Neural cell (in vitro differentiated cells): ENCODE measurements around the gene SPATA6L. TPM values are rescaled to one million over a fixed set of nuclear protein-coding genes. Genes with fewer than 3 reads are reported as not detected.

Source experiments
- H2AFZ ChIP-seq: fragments of 200-600, 300-800 bp; sonication (generic), shearing (Covaris generic); 2 replicates; pipeline ENCODE4 v1.6.0; 2014; ENCODE audit warnings: low read depth, mild to moderate bottlenecking, antibody characterized with exemption, low read length, moderate library complexity
- H3F3A ChIP-seq: fragments of 200-600 bp; shearing (Covaris generic); 2 replicates; pipeline ENCODE4 v1.6.1; 2016; ENCODE audit warnings: mild to moderate bottlenecking, moderate library complexity, mixed read lengths, antibody characterized with exemption, low read length; ENCODE audit not compliant: insufficient read depth, poor library complexity, severe bottlenecking
- H3K27ac ChIP-seq: fragments of 200-600, 300-800 bp; sonication (generic), shearing (Covaris generic); 2 replicates; pipeline ENCODE4 v1.5.1; 2014; ENCODE audit warnings: mild to moderate bottlenecking, low read length, moderate library complexity
- H3K27me3 ChIP-seq: fragments of 300-800, 200-600 bp; sonication (generic), shearing (Covaris generic); 2 replicates; pipeline ENCODE4 v1.6.0; 2014; ENCODE audit warnings: mild to moderate bottlenecking, low read depth, low read length, moderate library complexity; ENCODE audit not compliant: insufficient read depth
- H3K36me3 ChIP-seq: fragments of 300-800, 200-600 bp; sonication (generic), shearing (Covaris generic); 2 replicates; pipeline ENCODE4 v1.5.1; 2014; ENCODE audit warnings: mild to moderate bottlenecking, antibody characterized with exemption, low read length, moderate library complexity; ENCODE audit not compliant: insufficient read depth
- H3K4me2 ChIP-seq: fragments of 300-800, 200-600 bp; sonication (generic), shearing (Covaris generic); 2 replicates; pipeline ENCODE4 v1.6.0; 2014; ENCODE audit warnings: mild to moderate bottlenecking, low read length
- H3K4me3 ChIP-seq: fragments of 300-800, 200-600 bp; sonication (generic), shearing (Covaris generic); 2 replicates; pipeline ENCODE4 v1.5.1; 2014; ENCODE audit warnings: mild to moderate bottlenecking, low read length, moderate library complexity
- H3K79me2 ChIP-seq: fragments of 200-600 bp; shearing (Covaris generic); replicated peaks from 2 replicates; pipeline ENCODE4 v1.6.0; 2014; ENCODE audit warnings: mild to moderate bottlenecking, low read length, moderate library complexity; ENCODE audit not compliant: insufficient read depth
- H3K9ac ChIP-seq: fragments of 300-800, 200-600 bp; sonication (generic), shearing (Covaris generic); 2 replicates; pipeline ENCODE4 v1.6.1; 2016; ENCODE audit warnings: mild to moderate bottlenecking, low read length, mixed read lengths
- H3K9me2 ChIP-seq: fragments of 200-600 bp; shearing (Covaris generic); 2 replicates; pipeline ENCODE4 v1.6.1; 2016; ENCODE audit warnings: mild to moderate bottlenecking, low read length, mixed read lengths; ENCODE audit not compliant: insufficient read depth
- H3K9me3 ChIP-seq: fragments of 200-600, 300-800 bp; sonication (generic), shearing (Covaris generic); 2 replicates; pipeline ENCODE4 v1.6.1; 2016; ENCODE audit warnings: mild to moderate bottlenecking, mixed run types, low read length, moderate library complexity, mixed read lengths
- H4K20me1 ChIP-seq: fragments of 200-600 bp; shearing (Covaris generic); 2 replicates; pipeline ENCODE4 v1.6.1; 2016; ENCODE audit warnings: mild to moderate bottlenecking, mixed run types; ENCODE audit not compliant: insufficient read depth
- CTCF ChIP-seq: fragments of 450-650 bp; IDR thresholded peaks from 2 replicates; pipeline ENCODE4 v1.5.1; 2014; ENCODE audit warnings: antibody characterized with exemption, mild to moderate bottlenecking, moderate library complexity; ENCODE audit not compliant: poor library complexity, severe bottlenecking
- EP300 ChIP-seq: fragments of 450-650 bp; conservative IDR thresholded peaks from 2 replicates; pipeline ENCODE4 v1.6.1; 2014; ENCODE audit warnings: antibody characterized with exemption, mild to moderate bottlenecking, moderate library complexity; ENCODE audit not compliant: poor library complexity, severe bottlenecking
- EZH2 ChIP-seq: fragments of 200-600, 300-800 bp; shearing (Covaris generic), sonication (generic); IDR thresholded peaks from 2 replicates; pipeline ENCODE4 v1.6.1; 2014; ENCODE audit warnings: antibody characterized with exemption, low read length, borderline replicate concordance, mild to moderate bottlenecking; ENCODE audit not compliant: insufficient read depth, poor library complexity, severe bottlenecking
- MXI1 ChIP-seq: fragments of 450-650 bp; conservative IDR thresholded peaks from 2 replicates; pipeline ENCODE4 v1.6.1; 2014; ENCODE audit warnings: antibody characterized with exemption, mild to moderate bottlenecking; ENCODE audit not compliant: poor library complexity, severe bottlenecking
- POLR2AphosphoS5 ChIP-seq: IDR thresholded peaks from 2 replicates; pipeline ENCODE4 v1.6.1; 2012
- RAD21 ChIP-seq: fragments of 450-650 bp; conservative IDR thresholded peaks from 2 replicates; pipeline ENCODE4 v1.6.1; 2014; ENCODE audit warnings: antibody characterized with exemption, mild to moderate bottlenecking, moderate library complexity
- REST ChIP-seq: IDR thresholded peaks from 2 replicates; pipeline ENCODE4 v1.6.1; 2012; ENCODE audit warnings: borderline replicate concordance
- SMC3 ChIP-seq: fragments of 450-650 bp; conservative IDR thresholded peaks from 2 replicates; pipeline ENCODE4 v1.6.1; 2014; ENCODE audit warnings: antibody characterized with exemption, mild to moderate bottlenecking, moderate library complexity; ENCODE audit not compliant: poor library complexity
- TAF1 ChIP-seq: IDR thresholded peaks from 2 replicates; pipeline ENCODE4 v1.6.1; 2012; ENCODE audit warnings: low read depth
- polyA plus RNA-seq: library from polyadenylated mRNA; depleted of rRNA; stranded (reverse); fragments of >200 nt; gene quantifications from 2 replicates; pipeline ENCODE4 v1.2.3, GENCODE V29; 2014

The SPATA6L gene
- polyA plus RNA-seq, 1 donor from 2014 or later, result 0.89 TPM

GRCh38 chr9:4594545-4594944 is 71.7 kb downstream of the SPATA6L start:
- Histone ChIP-seq H4K20me1 (no peaks in the 10 kb centered on the region), H3K9me2 (no peaks in the 10 kb centered on the region), H3K36me3 (no peaks in the 10 kb centered on the region), H3K27ac (no peak overlapping the region), H3F3A (no peaks in the 10 kb centered on the region), H3K79me2 (no peaks in the 10 kb centered on the region), H2AFZ (no peak overlapping the region), H3K4me3 (no peak overlapping the region), H3K4me2 (no peak overlapping the region), H3K9ac (no peak overlapping the region), H3K9me3 (no peaks in the 10 kb centered on the region), H3K27me3 (no peaks in the 10 kb centered on the region)
- TF ChIP-seq CTCF (no peak), EP300 (no peak), REST (no peak), TAF1 (no peak), SMC3 (no peak), EZH2 (no peak), RAD21 (no peak)

GRCh38 chr9:4592886-4593285 is 73.4 kb downstream of the SPATA6L start:
- Histone ChIP-seq H3K4me3 (no peak overlapping the region), H3K9me2 (no peaks in the 10 kb centered on the region), H3K9me3 (no peaks in the 10 kb centered on the region), H3K27me3 (no peaks in the 10 kb centered on the region), H3F3A (no peaks in the 10 kb centered on the region), H2AFZ (no peak overlapping the region), H3K79me2 (no peaks in the 10 kb centered on the region), H3K27ac (no peak overlapping the region), H3K36me3 (no peaks in the 10 kb centered on the region), H4K20me1 (no peaks in the 10 kb centered on the region), H3K9ac (no peak overlapping the region), H3K4me2 (no peak overlapping the region)
- TF ChIP-seq REST, result no peak
- no peak for TF ChIP-seq RAD21
- no peak for TF ChIP-seq TAF1
- TF ChIP-seq POLR2AphosphoS5, result no peak
- TF ChIP-seq CTCF, result no peak
- TF ChIP-seq EP300, result no peak
- TF ChIP-seq SMC3, result no peak
- TF ChIP-seq EZH2, result no peak
- TF ChIP-seq MXI1, result no peak
